ENCODE data around the gene KCNMB2.

DNA sequence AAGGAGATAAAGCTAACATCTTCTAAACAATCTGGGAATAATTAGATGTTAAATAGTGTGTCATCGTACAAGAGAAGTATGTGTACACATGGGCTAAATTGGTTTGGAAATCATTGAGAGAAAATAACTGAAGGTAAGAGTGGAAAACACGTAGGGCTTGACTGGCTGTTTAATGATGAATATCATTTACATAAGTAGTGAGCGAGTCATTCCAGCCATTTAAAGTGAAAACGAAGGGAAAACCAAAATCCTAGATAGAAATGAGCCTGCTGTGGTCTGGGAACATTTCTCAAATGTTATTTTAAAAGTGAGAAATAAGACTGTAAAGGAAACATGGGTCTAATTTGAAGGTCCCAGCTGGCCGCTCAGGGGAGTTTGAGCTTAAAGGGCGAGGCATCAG, 41.9 kb upstream of the KCNMB2 start:
- TF ChIP-seq, protein P1, sequence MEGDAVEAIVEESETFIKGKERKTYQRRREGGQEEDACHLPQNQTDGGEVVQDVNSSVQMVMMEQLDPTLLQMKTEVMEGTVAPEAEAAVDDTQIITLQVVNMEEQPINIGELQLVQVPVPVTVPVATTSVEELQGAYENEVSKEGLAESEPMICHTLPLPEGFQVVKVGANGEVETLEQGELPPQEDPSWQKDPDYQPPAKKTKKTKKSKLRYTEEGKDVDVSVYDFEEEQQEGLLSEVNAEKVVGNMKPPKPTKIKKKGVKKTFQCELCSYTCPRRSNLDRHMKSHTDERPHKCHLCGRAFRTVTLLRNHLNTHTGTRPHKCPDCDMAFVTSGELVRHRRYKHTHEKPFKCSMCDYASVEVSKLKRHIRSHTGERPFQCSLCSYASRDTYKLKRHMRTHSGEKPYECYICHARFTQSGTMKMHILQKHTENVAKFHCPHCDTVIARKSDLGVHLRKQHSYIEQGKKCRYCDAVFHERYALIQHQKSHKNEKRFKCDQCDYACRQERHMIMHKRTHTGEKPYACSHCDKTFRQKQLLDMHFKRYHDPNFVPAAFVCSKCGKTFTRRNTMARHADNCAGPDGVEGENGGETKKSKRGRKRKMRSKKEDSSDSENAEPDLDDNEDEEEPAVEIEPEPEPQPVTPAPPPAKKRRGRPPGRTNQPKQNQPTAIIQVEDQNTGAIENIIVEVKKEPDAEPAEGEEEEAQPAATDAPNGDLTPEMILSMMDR (IDR thresholded peaks at IDR 0.05) = no peak
- TF ChIP-seq POLR2A (IDR thresholded peaks at IDR 0.05) = no peak

Measured in tibial nerve (tissue), 3 donors.